ENCODE results near the gene CAPN15.

GRCh38 chr16:489606-490005, 37.9 kb upstream of the CAPN15 start:
- TF ChIP-seq CTCF (conservative IDR thresholded peaks at IDR 0.05) (no peak), ZFX (IDR thresholded peaks at IDR 0.05) (no peak)

Measured in C4-2B (cell line).